CD8-positive, alpha-beta memory T cell (primary cell): ENCODE data around the gene TBX4. TPM values are rescaled to one million over a fixed set of nuclear protein-coding genes. Genes with fewer than 3 reads are reported as not detected.
A peak's percentile ranks its signal among the peaks of the same experiment; 100 is the strongest.

Experiments used
- CTCF ChIA-PET: fragments of 350-600 bp; sonication (Branson Sonifier 250); formaldehyde crosslinking; loops from one replicate; lab custom pipeline; 2021; ENCODE audit warnings: antibody characterized with exemption; lab: Charles Lee
- POLR2A ChIA-PET: fragments of 350-600 bp; sonication (Branson Sonifier 250); formaldehyde crosslinking; loops from one replicate; lab custom pipeline; 2021; ENCODE audit warnings: antibody characterized with exemption; lab: Charles Lee
- DNase-seq, 5 donors: peaks; one replicate each; pipeline versions ENCODE4 v3.0.0 to v3.0.0-alpha.2; 2020 to 2022; ENCODE audit warnings: mixed read lengths in 1 of 5
- H3K27ac ChIP-seq: one replicate; pipeline ENCODE4 v1.7.0; 2013; ENCODE audit warnings: low read depth, mild to moderate bottlenecking, low read length, moderate library complexity
- H3K27me3 ChIP-seq: 2 replicates; pipeline ENCODE4 v1.7.0; 2013; ENCODE audit warnings: low read length, mild to moderate bottlenecking; ENCODE audit not compliant: insufficient read depth, poor library complexity, severe bottlenecking
- H3K36me3 ChIP-seq: 2 replicates; pipeline ENCODE4 v1.7.0; 2013; ENCODE audit warnings: mild to moderate bottlenecking, low read length, moderate library complexity; ENCODE audit not compliant: insufficient read depth
- H3K4me1 ChIP-seq: 2 replicates; pipeline ENCODE4 v1.7.0; 2013; ENCODE audit warnings: mild to moderate bottlenecking, low read length, moderate library complexity; ENCODE audit not compliant: insufficient read depth
- H3K4me3 ChIP-seq: 2 replicates; pipeline ENCODE4 v1.7.0; 2013; ENCODE audit warnings: mild to moderate bottlenecking, low read length
- H3K9me3 ChIP-seq: 2 replicates; pipeline ENCODE4 v1.7.0; 2013; ENCODE audit warnings: mild to moderate bottlenecking, low read length
- H3K27ac Mint-ChIP-seq, 8 donors: one replicate each; pipeline ENCODE4 v1.8.0; 2020 to 2021; ENCODE audit warnings: mixed read lengths in 8 of 8, mild to moderate bottlenecking in 6 of 8, inconsistent platforms in 3 of 8, moderate library complexity in 3 of 8
- H3K27me3 Mint-ChIP-seq, 2 donors: one replicate each; pipeline ENCODE4 v1.8.0; 2020 to 2021; ENCODE audit warnings: mixed read lengths in 2 of 2, mild to moderate bottlenecking in 1 of 2, moderate library complexity in 1 of 2
- H3K36me3 Mint-ChIP-seq, 3 donors: one replicate each; pipeline ENCODE4 v1.8.0; 2020 to 2021; ENCODE audit warnings: mixed read lengths in 3 of 3, inconsistent platforms in 1 of 3, mild to moderate bottlenecking in 1 of 3
- H3K4me1 Mint-ChIP-seq, 3 donors: one replicate each; pipeline ENCODE4 v1.8.0; 2020 to 2021; ENCODE audit warnings: mixed read lengths in 3 of 3, inconsistent platforms in 1 of 3, mild to moderate bottlenecking in 1 of 3
- H3K4me3 Mint-ChIP-seq, 7 donors: one replicate each; pipeline ENCODE4 v1.8.0; 2020 to 2021; ENCODE audit warnings: mixed read lengths in 7 of 7, mild to moderate bottlenecking in 6 of 7, moderate library complexity in 4 of 7, inconsistent platforms in 2 of 7
- H3K9me3 Mint-ChIP-seq, 5 donors: one replicate each; pipeline ENCODE4 v1.8.0; 2020 to 2022; ENCODE audit warnings: mixed read lengths in 5 of 5, mild to moderate bottlenecking in 3 of 5, moderate library complexity in 2 of 5, inconsistent platforms in 1 of 5
- polyA plus RNA-seq: library from polyadenylated mRNA; unstranded; fragments of 300-500 nt; fragmentation: Illumina TruSeq; gene quantifications from one replicate; pipeline ENCODE4 v1.2.3, GENCODE V29; 2021
- total RNA-seq, 2 experiments: library from RNA; stranded (reverse); gene quantifications; one replicate each; pipeline ENCODE4 v1.2.3, GENCODE V29; 2021

The TBX4 gene
- total and polyA plus RNA-seq, 3 experiments from 2014 or later: not detected

DNA sequence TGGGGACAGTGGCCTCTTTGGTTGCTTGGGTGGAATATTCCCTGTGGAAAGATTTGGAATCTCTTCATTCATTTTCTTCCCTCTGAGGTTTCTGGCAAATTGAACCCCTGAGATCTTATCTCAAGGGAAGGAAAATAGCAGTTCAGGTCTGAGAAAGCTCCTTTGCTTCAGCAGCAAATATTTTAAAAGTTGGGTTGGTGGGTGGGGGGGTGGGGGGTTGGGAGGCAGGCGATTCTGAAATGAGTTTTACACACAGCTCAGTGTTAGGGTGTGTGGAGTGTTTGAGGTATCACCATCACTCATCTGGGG is 45.7 kb upstream of the TBX4 start:
- H3K36me3 ChIP-seq: no peaks in the 10 kb centered on the region
- Mint-ChIP-seq H3K4me1 (peaks cover 38 to 62% (median 38%) of the 10 kb centered on the region in 3 donors), H3K4me3 (peak overlapping the region in 1 of 7 donors; percentile 48), H3K9me3 (no peaks in the 10 kb centered on the region), H3K36me3 (no peaks in the 10 kb centered on the region), H3K27me3 (peaks cover 62 to 75% of the 10 kb centered on the region in 2 donors), H3K27ac (no peak overlapping the region)
- DNase-seq: no peak
- no peaks in the 10 kb centered on the region for H3K9me3 ChIP-seq
- no peak overlapping the region for H3K27ac ChIP-seq
- CTCF ChIA-PET: no interaction called here
- POLR2A ChIA-PET: no interaction called here
- H3K4me3 ChIP-seq: no peak overlapping the region
- H3K4me1 ChIP-seq: peaks cover 39% of the 10 kb centered on the region
- peaks cover 66% of the 10 kb centered on the region for H3K27me3 ChIP-seq

DNA sequence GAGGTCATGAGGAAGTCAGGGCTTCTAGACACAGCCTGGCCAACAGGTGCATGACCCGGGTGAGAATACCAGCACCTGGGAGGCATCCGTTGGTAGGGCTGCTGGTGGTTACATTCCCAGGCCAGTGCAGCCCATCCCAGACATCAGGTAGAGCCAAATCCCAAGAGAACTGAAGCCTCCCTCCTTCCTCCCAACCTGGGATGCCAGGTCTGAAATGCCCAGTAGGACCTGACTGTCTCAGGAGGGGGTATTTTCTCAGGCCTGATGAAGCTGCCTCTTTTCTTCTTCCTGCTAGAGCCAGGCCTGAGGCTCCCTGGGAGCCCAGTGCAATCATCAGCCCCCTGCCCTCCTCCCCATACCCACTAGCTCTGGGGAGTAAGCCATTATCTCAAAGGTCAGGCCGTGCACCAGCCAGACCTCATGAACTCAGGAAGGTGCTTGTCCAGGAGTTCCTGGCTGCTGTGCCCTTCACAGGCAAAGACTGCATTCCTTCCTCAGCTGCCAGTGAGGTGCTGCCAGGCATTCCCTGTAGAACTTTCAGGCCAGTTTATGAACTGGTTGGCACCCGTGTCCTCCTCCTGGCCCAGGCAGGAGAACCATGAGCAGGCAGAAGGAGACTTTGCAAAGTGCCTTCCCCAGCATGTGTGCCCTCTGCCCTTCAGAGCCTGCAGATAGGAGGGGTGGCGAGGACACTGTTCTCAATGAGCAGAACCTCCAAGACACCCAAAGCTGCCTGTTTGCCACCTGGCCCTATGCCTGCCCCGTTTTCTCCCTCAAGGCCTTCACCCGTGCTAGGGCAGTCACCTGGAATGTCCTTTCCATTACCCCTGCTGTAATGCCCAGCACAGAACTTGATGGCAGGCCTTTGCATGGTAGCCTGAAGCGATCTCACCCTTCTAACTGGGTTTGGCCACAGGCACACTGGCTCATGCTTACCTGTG is 45.0 kb upstream of the TBX4 start:
- H3K36me3 ChIP-seq: no peaks in the 10 kb centered on the region
- H3K27ac ChIP-seq: no peak overlapping the region
- POLR2A ChIA-PET: no interaction called here
- Mint-ChIP-seq H3K36me3 (no peaks in the 10 kb centered on the region), H3K4me1 (peaks cover 36 to 60% (median 37%) of the 10 kb centered on the region in 3 donors), H3K9me3 (no peaks in the 10 kb centered on the region), H3K27ac (no peak overlapping the region), H3K4me3 (peak overlapping the region in 3 of 7 donors; percentile 6 to 48 (median 28)), H3K27me3 (peaks cover 55 to 72% of the 10 kb centered on the region in 2 donors)
- H3K4me3 ChIP-seq: no peak overlapping the region
- H3K27me3 ChIP-seq: peaks cover 64% of the 10 kb centered on the region
- CTCF ChIA-PET: no interaction called here
- H3K4me1 ChIP-seq: peaks cover 36% of the 10 kb centered on the region
- peak in 1 of 5 donors; percentile 37 for DNase-seq
- H3K9me3 ChIP-seq: no peaks in the 10 kb centered on the region

DNA sequence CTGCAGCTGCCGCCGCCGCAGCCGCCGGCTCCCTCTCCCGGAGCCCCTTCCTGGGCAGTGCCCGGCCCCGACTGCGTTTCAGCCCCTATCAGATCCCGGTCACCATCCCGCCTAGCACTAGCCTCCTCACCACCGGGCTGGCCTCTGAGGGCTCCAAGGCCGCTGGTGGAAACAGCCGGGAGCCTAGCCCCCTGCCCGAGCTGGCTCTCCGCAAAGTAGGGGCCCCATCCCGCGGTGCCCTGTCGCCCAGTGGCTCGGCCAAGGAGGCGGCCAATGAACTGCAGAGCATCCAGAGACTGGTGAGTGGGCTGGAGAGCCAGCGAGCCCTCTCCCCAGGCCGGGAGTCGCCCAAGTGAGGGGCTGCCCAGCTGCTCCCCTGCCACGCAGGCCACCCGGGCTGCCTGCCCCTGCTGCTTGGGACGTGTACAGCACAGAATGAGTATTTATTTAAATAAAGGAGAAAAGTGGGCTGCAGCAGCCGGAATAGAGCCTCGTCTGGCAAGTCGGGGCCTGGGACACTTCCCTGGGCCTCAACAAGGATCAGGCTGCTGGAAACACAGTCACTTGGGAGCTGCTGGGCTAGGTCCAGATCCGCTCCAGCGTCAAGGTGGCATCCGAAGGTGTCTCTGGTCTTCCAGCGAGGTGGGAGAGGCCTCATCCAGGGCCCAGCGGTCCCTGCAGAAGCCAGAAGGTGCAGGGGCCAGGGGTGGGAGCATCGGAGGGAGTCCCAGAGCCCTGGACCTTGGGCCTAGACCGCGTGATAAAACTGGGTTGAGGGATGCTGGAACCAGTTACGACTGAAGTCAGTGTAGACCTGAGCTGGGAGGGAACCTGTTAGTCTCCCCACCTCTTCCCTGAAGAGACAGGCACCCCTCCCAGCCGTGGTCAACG is 43.8 kb upstream of the TBX4 start:
- Mint-ChIP-seq H3K4me1 (peaks cover 27 to 53% (median 29%) of the 10 kb centered on the region in 3 donors), H3K27me3 (peaks cover 49 to 60% of the 10 kb centered on the region in 2 donors), H3K36me3 (no peaks in the 10 kb centered on the region), H3K27ac (peak overlapping the region in 1 of 8 donors; percentile 50), H3K9me3 (no peaks in the 10 kb centered on the region), H3K4me3 (peak overlapping the region; percentile 36 to 75 (median 67))
- CTCF ChIA-PET: interaction anchor here (1.4 kb wide), 1 partner anchor 8 kb away, joined by 3 read pairs; no protein-coding TSS in a partner anchor
- Histone ChIP-seq H3K27ac (no peak overlapping the region), H3K4me3 (no peak overlapping the region), H3K27me3 (peaks cover 58% of the 10 kb centered on the region), H3K4me1 (peaks cover 26% of the 10 kb centered on the region), H3K9me3 (no peaks in the 10 kb centered on the region), H3K36me3 (no peaks in the 10 kb centered on the region)
- POLR2A ChIA-PET: no interaction called here
- peak in 1 of 5 donors; percentile 42 for DNase-seq

DNA sequence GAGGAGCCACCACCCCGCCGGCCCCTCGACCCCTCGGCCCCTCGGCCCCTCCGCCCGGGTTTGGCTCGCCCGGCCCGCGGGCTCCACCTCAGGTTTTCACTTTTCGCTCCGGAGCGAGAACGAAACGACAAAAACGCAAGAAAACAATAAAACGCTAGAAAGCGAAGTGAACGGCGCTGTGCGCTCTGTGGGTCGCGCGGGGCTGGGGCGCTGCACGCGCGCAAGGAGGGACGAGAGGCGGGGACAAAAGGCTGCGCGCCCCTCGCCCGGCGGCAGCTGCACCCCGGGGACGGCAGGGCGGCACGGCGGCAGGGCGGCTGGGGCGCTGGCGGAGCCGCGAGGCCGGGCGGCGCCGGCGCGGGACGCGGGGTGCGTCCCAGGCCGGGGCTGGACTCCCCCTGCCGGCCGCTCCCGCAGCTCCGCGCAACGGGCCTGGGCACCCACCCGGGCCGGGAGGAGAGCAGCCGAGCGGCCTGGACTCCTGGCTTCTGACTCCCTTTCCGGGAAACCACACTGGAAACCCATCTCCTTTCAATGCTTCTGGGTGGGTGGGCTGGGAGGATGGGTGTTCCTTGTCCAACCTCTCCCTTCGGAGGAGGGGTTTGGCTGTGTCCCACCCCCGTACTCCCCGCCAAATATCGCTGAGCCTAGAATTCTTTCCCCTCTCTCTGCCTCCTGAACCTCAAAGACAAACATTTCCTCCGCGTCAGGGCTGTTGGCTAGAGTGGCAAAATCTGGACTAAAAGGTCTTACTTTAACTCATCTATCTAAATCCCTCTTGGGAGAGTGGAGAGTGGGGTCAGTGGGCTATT is 42.7 kb upstream of the TBX4 start:
- Histone ChIP-seq H3K4me3 (no peak overlapping the region), H3K36me3 (no peaks in the 10 kb centered on the region), H3K4me1 (peaks cover 15% of the 10 kb centered on the region), H3K27ac (no peak overlapping the region), H3K27me3 (peaks cover 47% of the 10 kb centered on the region), H3K9me3 (no peaks in the 10 kb centered on the region)
- ChIA-PET POLR2A (no interaction called here), CTCF (interaction anchor here (1.0 to 1.6 kb wide), 4 partner anchors 9 to 693 kb away, joined by 3 read pairs; no protein-coding TSS in a partner anchor)
- H3K4me3 Mint-ChIP-seq: peak overlapping the region; percentile 75 to 91 (median 77)
- H3K9me3 Mint-ChIP-seq: no peaks in the 10 kb centered on the region
- peaks cover 43 to 50% of the 10 kb centered on the region in 2 donors for H3K27me3 Mint-ChIP-seq
- H3K4me1 Mint-ChIP-seq: peaks cover 20 to 46% (median 23%) of the 10 kb centered on the region in 3 donors
- H3K27ac Mint-ChIP-seq: peak overlapping the region in 1 of 8 donors; percentile 56
- DNase-seq: peak in 1 of 5 donors; percentile 31
- H3K36me3 Mint-ChIP-seq: no peaks in the 10 kb centered on the region

DNA sequence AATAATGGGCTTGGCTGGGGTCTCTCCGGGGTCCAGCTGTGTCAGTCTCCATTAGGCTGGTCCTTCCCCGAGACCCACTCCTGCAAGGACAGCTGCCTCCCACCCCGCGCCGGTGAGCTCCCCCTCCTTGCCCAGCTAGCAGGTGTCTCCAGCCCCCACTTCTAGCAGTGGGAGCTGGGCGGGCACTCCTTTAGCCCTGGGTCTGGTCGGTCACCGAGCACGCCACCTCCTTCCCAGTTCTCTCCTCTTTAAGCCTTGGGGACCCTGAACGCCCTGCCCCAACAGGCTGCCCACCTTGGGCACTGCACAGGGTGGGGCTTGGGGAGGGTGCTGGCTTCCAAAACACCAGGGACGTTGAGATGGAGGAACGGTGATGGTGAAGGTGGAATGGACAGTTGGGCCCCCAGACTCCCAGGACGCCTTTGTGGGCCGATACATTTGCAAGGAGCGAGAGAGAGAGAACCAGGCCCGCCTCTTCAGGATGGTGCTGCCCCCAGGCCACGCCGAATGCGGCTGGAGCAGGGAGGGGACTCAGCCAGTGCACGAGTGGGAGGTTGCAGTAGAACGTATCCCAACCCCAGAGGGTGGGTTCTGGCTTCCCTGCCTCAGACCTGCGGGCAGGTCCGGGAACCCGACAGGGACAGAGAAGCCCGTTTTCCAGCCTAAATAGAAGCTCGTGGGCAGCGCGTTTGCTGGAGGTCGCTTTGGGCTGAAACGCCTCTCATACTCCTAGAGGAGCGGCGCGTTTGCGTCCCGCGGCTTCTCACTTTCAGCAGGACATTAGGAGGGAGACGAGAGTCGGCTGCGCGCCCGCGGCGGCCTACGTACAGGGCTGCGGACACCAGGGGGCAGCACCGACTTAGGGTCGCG is 41.8 kb upstream of the TBX4 start:
- Mint-ChIP-seq H3K36me3 (no peaks in the 10 kb centered on the region), H3K4me3 (peak overlapping the region; percentile 75 to 91 (median 77)), H3K4me1 (peaks cover 20 to 43% (median 23%) of the 10 kb centered on the region in 3 donors), H3K27ac (peak overlapping the region in 3 of 8 donors; percentile 38 to 52 (median 47)), H3K27me3 (peaks cover 43 to 50% of the 10 kb centered on the region in 2 donors), H3K9me3 (no peaks in the 10 kb centered on the region)
- H3K9me3 ChIP-seq: no peaks in the 10 kb centered on the region
- CTCF ChIA-PET: interaction anchor here (1.0 to 1.6 kb wide), 3 partner anchors 439 to 694 kb away, joined by 3 read pairs; no protein-coding TSS in a partner anchor
- H3K27ac ChIP-seq: no peak overlapping the region
- H3K4me1 ChIP-seq: peaks cover 11% of the 10 kb centered on the region
- peak; percentile 63 to 79 (median 71) for DNase-seq
- no peaks in the 10 kb centered on the region for H3K36me3 ChIP-seq
- H3K27me3 ChIP-seq: peaks cover 45% of the 10 kb centered on the region
- POLR2A ChIA-PET: no interaction called here
- H3K4me3 ChIP-seq: peak overlapping the region; percentile 47

DNA sequence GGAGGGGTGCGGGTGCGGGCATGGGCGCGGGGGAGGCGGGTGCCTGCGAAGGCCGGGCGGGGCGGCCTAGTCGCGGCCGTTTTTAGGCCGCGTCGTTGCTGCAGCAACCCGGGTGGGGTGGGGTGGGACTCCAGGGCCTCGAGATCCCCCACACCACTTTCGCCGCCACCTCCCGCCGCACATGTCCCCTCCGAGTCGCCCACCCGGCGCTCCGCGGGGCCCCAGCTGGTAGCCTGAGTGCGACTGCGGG is 41.3 kb upstream of the TBX4 start:
- Histone ChIP-seq H3K27me3 (peaks cover 43% of the 10 kb centered on the region), H3K4me3 (no peak overlapping the region), H3K4me1 (peaks cover 11% of the 10 kb centered on the region), H3K36me3 (no peaks in the 10 kb centered on the region), H3K9me3 (no peaks in the 10 kb centered on the region), H3K27ac (no peak overlapping the region)
- Mint-ChIP-seq H3K27ac (peak overlapping the region in 1 of 8 donors; percentile 52), H3K36me3 (no peaks in the 10 kb centered on the region), H3K9me3 (no peaks in the 10 kb centered on the region), H3K4me3 (peak overlapping the region; percentile 76 to 91 (median 78)), H3K4me1 (peaks cover 20 to 43% (median 23%) of the 10 kb centered on the region in 3 donors), H3K27me3 (peaks cover 41 to 48% of the 10 kb centered on the region in 2 donors)
- CTCF ChIA-PET: no interaction called here
- no peak for DNase-seq
- POLR2A ChIA-PET: no interaction called here
